Measurements from ENCODE around the gene CGNL1. TPM values are rescaled to one million over a fixed set of nuclear protein-coding genes. Genes with fewer than 3 reads are reported as not detected.

CGNL1 gene
- total RNA-seq, 2 donors from 2014 or later: 82.6 to 98.0 TPM

DNA sequence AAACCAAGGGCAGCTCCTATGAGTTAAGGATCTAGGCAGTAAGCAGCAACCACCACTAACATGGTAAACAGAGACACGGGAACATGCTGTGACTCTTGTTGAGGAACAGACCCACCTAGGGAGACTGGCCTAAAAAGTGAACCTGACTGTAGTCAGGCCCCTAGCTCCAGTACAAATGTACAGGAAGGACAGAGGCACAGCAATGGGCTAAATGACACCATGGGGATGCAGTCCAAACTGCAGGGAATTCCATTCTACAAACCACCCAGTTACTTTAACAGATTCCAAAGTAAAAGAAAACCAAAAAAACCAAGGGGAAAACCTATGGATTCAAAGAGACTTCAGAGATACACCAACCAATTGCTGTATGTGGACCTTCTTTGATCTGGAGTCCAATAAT lies 28.2 kb upstream of the CGNL1 start:
- Mint-ChIP-seq H3K36me3 (ENCODE audit: low read depth) (no peaks in the 10 kb centered on the region), H3K27me3 (ENCODE audit: insufficient read depth) (no peaks in the 10 kb centered on the region), H3K27ac (no peak overlapping the region), H3K4me1 (peaks cover 7% of the 10 kb centered on the region), H3K4me3 (no peak overlapping the region), H3K9me3 (peaks cover 14% of the 10 kb centered on the region)
- DNase-seq: no peak
- no peak overlapping the region for H3K9ac ChIP-seq (ENCODE audit: extremely low read depth, low read length, poor library complexity, severe bottlenecking)
- H3K27ac ChIP-seq (ENCODE audit: low read depth, low read length): no peak overlapping the region
- 100% methylated on average over 1 of the region's 1 CpG for WGBS, 2 experiments (ENCODE audit: insufficient coverage in 1 of 2, insufficient read length in 1 of 2)
- H3K4me3 ChIP-seq (ENCODE audit: low read length): no peak overlapping the region
- no peaks in the 10 kb centered on the region for H3K4me1 ChIP-seq (ENCODE audit: control insufficient read depth, insufficient read depth, low read length)
- H3K36me3 ChIP-seq (ENCODE audit: control insufficient read depth, insufficient read depth, low read length): no peaks in the 10 kb centered on the region
- H3K9me3 ChIP-seq (ENCODE audit: control insufficient read depth, low read length): peaks cover 6% of the 10 kb centered on the region
- TF ChIP-seq, protein P1, sequence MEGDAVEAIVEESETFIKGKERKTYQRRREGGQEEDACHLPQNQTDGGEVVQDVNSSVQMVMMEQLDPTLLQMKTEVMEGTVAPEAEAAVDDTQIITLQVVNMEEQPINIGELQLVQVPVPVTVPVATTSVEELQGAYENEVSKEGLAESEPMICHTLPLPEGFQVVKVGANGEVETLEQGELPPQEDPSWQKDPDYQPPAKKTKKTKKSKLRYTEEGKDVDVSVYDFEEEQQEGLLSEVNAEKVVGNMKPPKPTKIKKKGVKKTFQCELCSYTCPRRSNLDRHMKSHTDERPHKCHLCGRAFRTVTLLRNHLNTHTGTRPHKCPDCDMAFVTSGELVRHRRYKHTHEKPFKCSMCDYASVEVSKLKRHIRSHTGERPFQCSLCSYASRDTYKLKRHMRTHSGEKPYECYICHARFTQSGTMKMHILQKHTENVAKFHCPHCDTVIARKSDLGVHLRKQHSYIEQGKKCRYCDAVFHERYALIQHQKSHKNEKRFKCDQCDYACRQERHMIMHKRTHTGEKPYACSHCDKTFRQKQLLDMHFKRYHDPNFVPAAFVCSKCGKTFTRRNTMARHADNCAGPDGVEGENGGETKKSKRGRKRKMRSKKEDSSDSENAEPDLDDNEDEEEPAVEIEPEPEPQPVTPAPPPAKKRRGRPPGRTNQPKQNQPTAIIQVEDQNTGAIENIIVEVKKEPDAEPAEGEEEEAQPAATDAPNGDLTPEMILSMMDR (conservative IDR thresholded peaks at IDR 0.05): no peak
- no peaks in the 10 kb centered on the region for H3K27me3 ChIP-seq (ENCODE audit: control insufficient read depth, insufficient read depth, low read length, poor library complexity, severe bottlenecking)

DNA sequence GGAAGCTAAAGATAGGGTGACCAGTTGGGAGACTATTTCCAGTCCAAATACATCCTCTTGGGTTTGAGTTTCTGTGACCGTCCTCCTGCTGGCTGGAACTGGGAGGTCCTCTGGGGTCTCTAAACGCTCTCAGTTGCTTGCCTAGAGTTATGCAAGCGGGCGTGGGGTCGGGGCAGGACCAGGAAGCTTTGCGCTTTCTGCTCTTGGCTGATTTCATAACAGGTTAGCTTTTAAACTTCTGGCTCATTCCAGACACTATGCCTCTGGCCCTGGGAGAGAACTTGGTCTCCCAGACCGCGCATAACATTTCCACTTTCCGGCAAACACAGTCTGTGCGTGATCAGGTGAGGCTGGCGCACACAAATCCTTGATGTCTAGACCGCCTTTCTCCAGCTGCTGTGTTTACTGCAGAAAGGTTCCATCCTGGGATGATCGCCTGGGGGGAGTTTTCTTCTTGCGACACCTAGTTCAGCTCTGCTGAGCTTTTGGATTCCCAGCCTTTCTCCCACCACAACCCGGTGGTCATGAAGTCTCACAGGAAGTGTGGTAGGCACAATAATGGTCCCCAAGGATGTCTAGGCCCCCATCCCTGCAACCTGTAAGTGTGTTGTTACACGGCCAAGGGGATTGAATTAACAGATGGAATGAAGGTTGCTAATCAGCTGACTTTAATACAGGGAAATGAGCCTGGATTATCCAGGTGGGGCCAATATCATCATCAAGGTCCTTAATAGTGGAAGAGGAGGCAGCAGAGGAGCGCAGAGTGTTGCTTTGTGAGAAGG lies 23.6 kb upstream of the CGNL1 start:
- Mint-ChIP-seq H3K36me3 (ENCODE audit: low read depth) (no peaks in the 10 kb centered on the region), H3K27me3 (ENCODE audit: insufficient read depth) (no peaks in the 10 kb centered on the region), H3K9me3 (peaks cover 10% of the 10 kb centered on the region), H3K4me3 (no peak overlapping the region), H3K4me1 (peaks cover 21% of the 10 kb centered on the region), H3K27ac (no peak overlapping the region)
- Histone ChIP-seq H3K9me3 (ENCODE audit: control insufficient read depth, low read length) (peaks cover 5% of the 10 kb centered on the region), H3K9ac (ENCODE audit: extremely low read depth, low read length, poor library complexity, severe bottlenecking) (no peak overlapping the region), H3K36me3 (ENCODE audit: control insufficient read depth, insufficient read depth, low read length) (no peaks in the 10 kb centered on the region), H3K27ac (ENCODE audit: low read depth, low read length) (no peak overlapping the region), H3K4me1 (ENCODE audit: control insufficient read depth, insufficient read depth, low read length) (peaks cover 4% of the 10 kb centered on the region), H3K27me3 (ENCODE audit: control insufficient read depth, insufficient read depth, low read length, poor library complexity, severe bottlenecking) (no peaks in the 10 kb centered on the region), H3K4me3 (ENCODE audit: low read length) (no peak overlapping the region)
- TF ChIP-seq, protein P1 (conservative IDR thresholded peaks at IDR 0.05): peak; percentile 48
- 93 to 96% methylated on average over 12 to 17 of the region's 17 CpGs for WGBS, 2 experiments (ENCODE audit: insufficient coverage in 1 of 2, insufficient read length in 1 of 2)
- DNase-seq: no peak

DNA sequence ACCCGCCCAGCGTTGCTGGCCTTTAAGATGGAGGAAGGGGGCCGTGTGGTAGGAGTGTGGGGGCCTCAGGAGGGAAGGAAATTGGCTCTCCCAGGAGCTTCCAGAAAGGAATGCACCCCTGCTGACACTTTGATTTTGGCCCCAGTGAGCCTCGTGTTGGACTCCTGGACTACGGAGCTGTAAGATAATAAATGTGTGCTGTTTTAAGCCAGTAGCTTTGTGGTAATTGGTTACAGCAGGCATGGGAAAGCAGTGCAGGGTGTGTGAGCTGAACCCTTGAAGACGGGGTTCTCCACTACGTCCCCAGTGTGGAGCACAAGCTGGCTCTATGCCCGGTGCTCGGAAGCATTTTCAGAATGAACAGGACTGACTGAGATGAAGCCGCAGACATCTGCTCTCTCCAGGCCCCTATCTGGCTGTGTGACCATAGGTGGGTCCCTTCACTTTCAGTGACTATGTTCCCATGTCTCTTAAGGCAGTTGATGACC lies 22.9 kb upstream of the CGNL1 start:
- WGBS, 2 experiments (ENCODE audit: insufficient coverage in 1 of 2, insufficient read length in 1 of 2): 87 to 91% methylated on average over 10 of the region's 10 CpGs
- H3K27me3 Mint-ChIP-seq (ENCODE audit: insufficient read depth): no peaks in the 10 kb centered on the region
- peaks cover 21% of the 10 kb centered on the region for H3K4me1 Mint-ChIP-seq

More for the DNA sequence above, 22.9 kb upstream of the CGNL1 start:
- Mint-ChIP-seq H3K27ac (no peak overlapping the region), H3K36me3 (ENCODE audit: low read depth) (no peaks in the 10 kb centered on the region), H3K4me3 (no peak overlapping the region), H3K9me3 (peaks cover 5% of the 10 kb centered on the region)
- Histone ChIP-seq H3K9me3 (ENCODE audit: control insufficient read depth, low read length) (no peaks in the 10 kb centered on the region), H3K27ac (ENCODE audit: low read depth, low read length) (no peak overlapping the region), H3K4me3 (ENCODE audit: low read length) (no peak overlapping the region), H3K36me3 (ENCODE audit: control insufficient read depth, insufficient read depth, low read length) (no peaks in the 10 kb centered on the region), H3K9ac (ENCODE audit: extremely low read depth, low read length, poor library complexity, severe bottlenecking) (no peak overlapping the region), H3K27me3 (ENCODE audit: control insufficient read depth, insufficient read depth, low read length, poor library complexity, severe bottlenecking) (no peaks in the 10 kb centered on the region), H3K4me1 (ENCODE audit: control insufficient read depth, insufficient read depth, low read length) (peaks cover 4% of the 10 kb centered on the region)
- no peak for DNase-seq
- TF ChIP-seq, protein P1 (conservative IDR thresholded peaks at IDR 0.05): no peak

Measured in endodermal cell (in vitro differentiated cells).